SK-N-MC (cell line): Measurements from ENCODE around the gene PLEKHG4B.

Experiments used
- DNase-seq: peaks from one replicate; pipeline ENCODE4 v3.0.0-alpha.2; 2011; ENCODE audit warnings: low read depth, low spot score
- H3K27ac ChIP-seq: fragments of 200-600 bp; sonication (generic); 2 replicates; pipeline ENCODE4 v1.5.1; 2016; ENCODE audit warnings: mixed run types
- H3K36me3 ChIP-seq: fragments of 200-600 bp; sonication (generic); 2 replicates; pipeline ENCODE4 v1.6.1; 2017; ENCODE audit warnings: antibody characterized with exemption, low read length, mixed read lengths; ENCODE audit not compliant: insufficient read depth
- H3K4me3 ChIP-seq: fragments of 200-600 bp; sonication (generic); 2 replicates; pipeline ENCODE4 v1.5.1; 2016
- H3K9ac ChIP-seq: fragments of 200-600 bp; sonication (generic); 2 replicates; pipeline ENCODE4 v1.8.0; 2017; ENCODE audit warnings: mixed run types, mixed read lengths; ENCODE audit not compliant: insufficient read length
- H3K9me3 ChIP-seq: fragments of 200-600 bp; sonication (generic); 2 replicates; pipeline ENCODE4 v1.6.1; 2017; ENCODE audit warnings: low read depth, mild to moderate bottlenecking, antibody characterized with exemption, low read length, moderate library complexity, mixed read lengths
- EZH2 ChIP-seq: fragments of 200-600 bp; sonication (generic); IDR thresholded peaks from one replicate; pipeline ENCODE4 v1.6.1; 2017; ENCODE audit warnings: antibody characterized with exemption
- FOXP2 ChIP-seq: optimal IDR thresholded peaks from 2 replicates; pipeline ENCODE3; 2011; ENCODE audit warnings: mild to moderate bottlenecking, moderate library complexity; ENCODE audit not compliant: insufficient read depth; ENCODE audit errors: extremely low read length, control extremely low read depth
- POLR2AphosphoS5 ChIP-seq: IDR thresholded peaks from 2 replicates; pipeline ENCODE4 v1.6.1; 2012; ENCODE audit warnings: mild to moderate bottlenecking, low read depth, low read length, borderline replicate concordance

Gene PLEKHG4B

DNA sequence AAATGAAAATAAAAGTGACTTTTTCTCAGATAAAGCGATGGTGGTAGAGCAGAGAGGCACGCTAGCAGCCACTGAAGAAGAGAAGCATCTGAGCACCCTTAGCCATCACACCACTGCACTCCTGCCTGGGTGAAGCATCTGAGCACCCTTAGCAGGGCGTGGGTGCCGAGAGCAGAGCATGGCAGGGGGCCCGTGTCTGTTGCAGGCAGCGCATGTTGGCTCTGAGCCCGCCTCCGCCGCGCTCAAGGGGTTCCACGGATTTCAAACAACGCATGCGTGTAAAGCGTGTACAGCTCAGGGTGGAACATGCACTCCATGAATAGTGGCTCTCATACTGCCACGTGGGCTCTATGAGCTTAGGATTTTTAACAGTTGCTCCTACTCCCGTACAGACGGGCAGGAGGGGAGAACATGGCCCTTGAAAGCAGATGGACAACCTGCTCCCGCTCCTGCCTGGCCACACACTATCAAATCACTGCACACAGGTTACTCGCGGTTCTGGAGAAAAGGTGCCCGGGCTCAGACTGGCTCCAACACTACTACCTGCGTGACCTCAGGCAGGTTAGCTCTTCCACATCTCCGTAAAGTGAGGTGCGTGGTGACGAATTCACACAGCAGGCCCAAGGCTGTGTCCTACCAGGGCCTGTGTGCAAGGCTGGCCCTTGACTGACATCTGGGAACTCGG, 111.4 kb downstream of the PLEKHG4B start:
- no peak overlapping the region for H3K4me3 ChIP-seq
- H3K9ac ChIP-seq = no peak overlapping the region
- TF ChIP-seq POLR2AphosphoS5 (no peak), FOXP2 (no peak), EZH2 (no peak)
- H3K27ac ChIP-seq = no peak overlapping the region
- H3K36me3 ChIP-seq = peaks cover 26% of the 10 kb centered on the region
- H3K9me3 ChIP-seq = no peaks in the 10 kb centered on the region
- DNase-seq = no peak

GRCh38 chr5:204001-204400, 112.0 kb downstream of the PLEKHG4B start:
- peaks cover 26% of the 10 kb centered on the region for H3K36me3 ChIP-seq
- no peak for DNase-seq
- no peak overlapping the region for H3K27ac ChIP-seq

GRCh38 chr5:204462-204861, 112.5 kb downstream of the PLEKHG4B start:
- no peak overlapping the region for H3K9ac ChIP-seq
- no peak for DNase-seq
- H3K27ac ChIP-seq = no peak overlapping the region
- no peak for TF ChIP-seq FOXP2
- H3K9me3 ChIP-seq = no peaks in the 10 kb centered on the region
- H3K36me3 ChIP-seq = peaks cover 26% of the 10 kb centered on the region
- no peak overlapping the region for H3K4me3 ChIP-seq

More at GRCh38 chr5:204001-204400, 112.0 kb downstream of the PLEKHG4B start:
- H3K4me3 ChIP-seq = no peak overlapping the region
- H3K9ac ChIP-seq = no peak overlapping the region
- no peaks in the 10 kb centered on the region for H3K9me3 ChIP-seq
- TF ChIP-seq POLR2AphosphoS5 = no peak
- TF ChIP-seq EZH2 = no peak
- TF ChIP-seq FOXP2 = no peak

- no peak overlapping the region for H3K27ac ChIP-seq
- TF ChIP-seq POLR2AphosphoS5 = no peak
- no peak for TF ChIP-seq EZH2
- TF ChIP-seq FOXP2 = no peak
- H3K4me3 ChIP-seq = no peak overlapping the region
- no peaks in the 10 kb centered on the region for H3K9me3 ChIP-seq
- H3K9ac ChIP-seq = no peak overlapping the region
- peaks cover 26% of the 10 kb centered on the region for H3K36me3 ChIP-seq
- DNase-seq = no peak
Observed at GRCh38 chr5:204966-205670, 113.2 kb downstream of the PLEKHG4B start.

GRCh38 chr5:206406-206805, 114.4 kb downstream of the PLEKHG4B start:
- H3K36me3 ChIP-seq = peaks cover 26% of the 10 kb centered on the region
- DNase-seq = no peak
- TF ChIP-seq EZH2 (no peak), FOXP2 (no peak), POLR2AphosphoS5 (no peak)

DNA sequence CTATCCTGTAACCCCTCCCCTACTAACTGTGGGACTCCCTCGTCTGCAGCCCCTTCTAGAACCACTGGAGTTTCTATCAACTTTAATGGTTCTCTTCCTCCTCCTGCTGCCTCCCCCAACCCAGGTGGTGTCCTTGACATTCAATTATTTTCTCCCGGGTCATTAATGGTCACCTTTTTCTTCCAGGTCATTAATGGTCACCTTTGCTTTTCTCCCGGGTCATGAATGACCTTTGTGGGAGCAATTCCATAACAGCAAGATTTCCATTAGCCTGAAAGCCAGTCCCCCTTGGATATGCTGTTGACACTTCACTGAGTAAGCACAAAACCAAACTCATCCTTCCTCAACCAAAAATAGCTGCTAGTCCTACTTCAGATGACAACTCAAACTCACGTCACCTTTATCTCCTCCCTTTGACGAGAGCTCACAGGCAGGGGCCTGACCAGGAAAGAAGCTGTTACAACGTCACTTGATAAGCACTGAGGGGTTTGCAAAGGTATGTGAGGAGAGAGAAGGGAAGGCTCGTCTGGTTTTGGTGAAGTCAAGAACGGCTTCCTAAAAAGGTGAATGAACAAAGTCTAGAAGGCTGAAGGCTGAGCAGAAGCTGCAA, 115.1 kb downstream of the PLEKHG4B start:
- Histone ChIP-seq H3K4me3 (no peak overlapping the region), H3K36me3 (peaks cover 26% of the 10 kb centered on the region), H3K27ac (no peak overlapping the region), H3K9me3 (no peaks in the 10 kb centered on the region), H3K9ac (no peak overlapping the region)
- no peak for TF ChIP-seq EZH2
- no peak for TF ChIP-seq POLR2AphosphoS5
- TF ChIP-seq FOXP2 = no peak
- DNase-seq = no peak

More at GRCh38 chr5:206406-206805, 114.4 kb downstream of the PLEKHG4B start:
- Histone ChIP-seq H3K9ac (no peak overlapping the region), H3K27ac (no peak overlapping the region; the same call in 1 of the 2 replicates), H3K4me3 (no peak overlapping the region), H3K9me3 (no peaks in the 10 kb centered on the region)

- Histone ChIP-seq H3K27ac (no peak overlapping the region), H3K4me3 (no peak overlapping the region), H3K9me3 (no peaks in the 10 kb centered on the region), H3K36me3 (peaks cover 26% of the 10 kb centered on the region), H3K9ac (no peak overlapping the region)
- no peak for DNase-seq
- TF ChIP-seq POLR2AphosphoS5 = no peak
- TF ChIP-seq EZH2 = no peak
- TF ChIP-seq FOXP2 = no peak
Observed at GRCh38 chr5:207599-207998, 115.6 kb downstream of the PLEKHG4B start.

DNA sequence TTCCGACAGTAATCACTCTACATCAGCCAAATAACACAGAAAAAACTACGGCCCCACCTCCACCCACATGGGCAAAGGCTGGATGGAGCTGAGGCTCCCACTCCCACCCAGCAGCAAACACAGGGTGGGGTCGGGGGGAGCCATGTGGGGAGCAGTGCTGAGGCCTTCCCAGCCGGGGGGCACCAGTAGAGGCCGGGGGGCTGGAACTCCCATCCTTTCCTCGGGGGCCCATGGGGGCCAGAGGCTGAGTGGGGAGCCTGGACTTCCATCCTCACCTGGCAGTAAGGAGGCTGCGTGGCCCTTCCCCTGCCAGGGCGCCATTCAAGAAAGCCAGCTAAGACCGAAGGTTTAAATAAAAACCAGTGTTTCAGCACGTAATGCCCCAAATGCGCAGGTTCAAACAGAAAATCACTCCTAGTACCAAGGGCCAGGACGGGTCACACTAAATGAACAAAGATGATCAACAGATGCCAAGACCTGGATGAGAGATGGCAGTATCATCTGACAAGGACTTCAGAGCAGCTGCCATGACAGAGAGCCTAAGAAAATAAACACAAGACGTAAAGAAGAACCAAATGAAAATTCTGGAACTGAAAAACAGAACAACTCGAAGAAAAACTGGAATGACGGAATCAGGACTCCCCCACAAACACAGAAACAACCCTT, 116.6 kb downstream of the PLEKHG4B start:
- Histone ChIP-seq H3K27ac (no peak overlapping the region), H3K36me3 (peaks cover 23% of the 10 kb centered on the region), H3K9ac (no peak overlapping the region), H3K9me3 (no peaks in the 10 kb centered on the region), H3K4me3 (no peak overlapping the region)
- no peak for TF ChIP-seq EZH2
- TF ChIP-seq FOXP2 = no peak
- TF ChIP-seq POLR2AphosphoS5 = no peak
- DNase-seq = no peak
